D341Med (cell line): ENCODE measurements around the gene SORCS2.

Source experiments
- DNase-seq: peaks from one replicate; pipeline ENCODE4 v3.0.0; 2012; ENCODE audit warnings: low spot score

Gene SORCS2

DNA sequence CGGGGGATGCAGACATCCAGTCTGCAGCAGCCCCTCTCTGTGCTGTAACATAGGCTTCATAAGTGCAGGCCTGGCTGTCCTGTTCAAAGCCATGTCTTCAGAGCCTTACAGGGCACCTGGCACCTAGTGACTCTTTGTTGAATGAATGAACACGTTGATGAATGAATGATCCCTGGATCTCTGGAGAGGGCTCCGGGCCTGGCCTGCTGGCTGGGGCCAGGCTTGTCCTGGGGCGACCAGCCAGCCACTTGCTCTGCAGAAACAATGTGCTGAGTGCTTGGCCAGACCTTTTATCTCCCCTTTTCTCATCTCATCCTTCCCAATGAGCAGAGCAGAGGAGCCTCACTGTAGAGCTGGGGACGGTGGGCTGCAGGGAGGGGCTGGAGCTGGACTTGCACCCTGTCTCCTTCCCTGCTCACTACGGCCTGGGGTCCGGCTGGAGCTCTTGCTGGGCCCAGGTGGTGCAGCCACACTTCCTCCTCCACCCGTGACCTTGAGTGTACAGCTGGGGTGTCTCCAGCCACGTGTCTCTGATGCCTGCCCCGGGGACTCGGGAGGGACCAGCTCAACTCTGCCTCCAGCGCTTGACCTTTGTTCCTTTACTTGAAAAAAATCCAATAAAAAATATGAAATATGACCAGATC is 164.5 kb downstream of the SORCS2 start:
- no peak for DNase-seq

DNA sequence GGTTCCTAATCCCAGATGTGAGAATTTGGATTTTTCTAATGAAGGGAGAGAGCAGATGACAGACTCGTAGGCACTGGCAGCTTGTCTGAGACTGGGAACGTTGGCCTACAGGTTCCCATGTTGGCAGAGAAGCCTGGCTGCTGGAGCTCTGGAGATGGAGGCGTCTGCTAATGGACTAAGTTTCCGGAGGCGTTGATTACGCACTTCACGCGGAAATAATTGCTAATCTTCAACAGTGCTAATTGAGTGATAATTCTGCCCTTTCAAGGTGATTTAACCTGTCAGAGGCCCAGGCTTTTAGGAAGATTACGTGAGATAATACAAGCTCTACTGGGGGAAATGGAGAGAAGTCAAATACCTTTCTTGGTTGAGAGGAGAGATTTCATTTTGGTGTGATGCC is 165.0 kb downstream of the SORCS2 start:
- DNase-seq = peak; percentile 68

DNA sequence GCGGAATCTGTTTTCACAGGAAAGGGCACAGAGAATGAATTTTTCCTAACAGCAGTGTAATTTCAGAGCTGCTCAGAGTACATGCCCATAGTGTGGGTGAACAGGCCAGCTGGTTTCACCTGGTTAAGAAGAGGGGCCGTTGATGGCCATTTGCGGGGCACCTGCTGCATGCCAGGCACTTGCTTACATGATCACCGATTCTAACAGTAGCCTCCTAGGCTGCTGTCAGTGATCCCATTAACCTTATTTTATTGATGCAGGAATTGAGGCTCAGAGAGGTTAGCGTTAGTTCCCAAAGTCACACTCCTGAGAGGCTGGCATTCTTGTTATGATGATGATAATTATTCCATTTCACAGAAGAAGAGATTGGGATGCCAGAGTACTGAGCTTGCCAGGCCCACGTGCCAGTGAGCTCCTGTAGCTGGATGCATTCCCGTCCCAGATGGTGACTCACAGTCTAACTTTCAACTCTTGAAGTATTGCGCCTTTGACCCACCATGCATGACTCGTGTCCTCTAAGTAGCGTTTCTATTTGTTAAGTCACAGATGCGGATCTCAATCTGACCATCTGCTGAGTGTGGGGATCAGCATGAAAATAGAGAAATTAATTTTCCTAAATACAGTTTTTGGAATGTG is 165.9 kb downstream of the SORCS2 start:
- no peak for DNase-seq

DNA sequence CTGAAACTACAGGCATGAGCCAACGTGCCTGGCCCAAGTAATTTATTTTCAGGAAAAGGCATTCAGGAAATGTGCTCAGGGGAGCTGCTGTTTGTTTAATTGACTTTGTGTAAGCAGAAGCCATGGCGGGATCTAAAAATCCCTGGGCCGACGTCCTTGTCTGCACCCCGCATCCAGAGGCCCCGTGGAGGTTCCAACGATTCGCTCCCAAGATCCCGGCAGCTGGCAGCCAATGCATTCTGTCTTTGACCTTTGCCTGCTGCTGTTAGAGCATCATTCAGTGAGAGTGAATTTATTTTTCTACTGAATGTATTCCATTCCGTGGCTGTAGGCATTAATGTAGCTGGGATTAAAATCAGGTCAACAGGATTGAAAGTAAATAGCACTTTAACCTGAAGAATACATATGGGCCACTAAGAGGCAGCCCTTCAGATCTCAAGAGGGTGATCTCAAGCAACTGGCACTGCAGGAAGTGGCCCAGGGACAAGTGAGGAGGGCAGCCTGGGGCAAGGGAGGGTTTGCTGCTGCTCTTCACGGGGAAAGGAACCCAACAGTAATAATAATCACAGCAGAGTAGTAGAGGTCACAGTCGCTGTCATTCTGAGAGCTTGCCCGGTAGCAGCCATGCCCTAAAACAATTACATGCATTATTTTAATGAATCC is 167.2 kb downstream of the SORCS2 start:
- no peak for DNase-seq

DNA sequence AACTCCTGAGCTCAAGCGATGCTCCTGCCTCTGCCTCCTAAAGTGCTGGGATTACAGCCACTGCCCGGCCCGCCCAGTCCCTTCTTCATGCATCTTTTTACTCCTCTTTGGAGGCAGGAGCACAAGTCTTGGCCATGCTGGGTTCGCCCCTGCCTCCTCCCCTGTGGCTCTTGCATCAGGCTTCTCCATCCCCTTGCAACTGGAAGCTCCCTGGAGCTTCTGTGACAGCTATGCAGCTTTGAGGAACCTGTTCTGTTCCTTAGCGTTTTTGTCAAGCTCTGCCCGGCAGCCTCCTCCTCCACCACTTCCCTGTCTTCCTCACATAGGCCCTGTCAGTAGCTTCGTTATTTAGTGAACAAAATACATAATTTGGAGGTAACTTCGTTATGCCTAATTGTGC is 168.5 kb downstream of the SORCS2 start:
- no peak for DNase-seq

DNA sequence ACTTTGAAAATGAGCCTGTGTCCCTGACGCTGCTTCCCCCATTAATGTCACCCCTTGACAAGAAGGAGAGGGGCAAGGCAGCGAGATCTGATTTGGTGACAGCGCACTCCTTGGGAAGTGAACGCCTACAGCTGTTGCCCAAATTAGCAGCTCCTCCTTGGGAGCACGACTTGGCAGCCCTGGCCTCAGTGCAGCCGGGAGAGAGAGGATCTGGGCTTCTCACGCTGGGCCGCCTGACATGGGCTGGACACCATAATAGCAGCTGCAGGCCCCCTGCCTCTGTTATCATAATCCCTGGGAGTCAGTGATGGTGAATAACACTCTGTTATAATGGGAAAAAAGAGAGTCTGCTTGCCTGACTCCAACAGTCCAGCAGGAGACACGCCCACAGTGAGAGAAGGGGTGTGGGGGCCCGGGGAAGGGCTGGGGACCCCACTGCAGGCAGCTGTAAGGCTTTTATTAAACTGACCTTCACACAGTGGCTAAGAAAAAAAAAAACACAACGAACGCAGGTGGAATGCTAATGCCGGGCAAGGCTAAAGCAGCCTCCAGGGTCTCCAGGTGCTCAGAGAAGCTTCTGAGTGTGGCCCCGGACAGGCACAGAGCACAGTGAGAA is 169.1 kb downstream of the SORCS2 start:
- DNase-seq = no peak

DNA sequence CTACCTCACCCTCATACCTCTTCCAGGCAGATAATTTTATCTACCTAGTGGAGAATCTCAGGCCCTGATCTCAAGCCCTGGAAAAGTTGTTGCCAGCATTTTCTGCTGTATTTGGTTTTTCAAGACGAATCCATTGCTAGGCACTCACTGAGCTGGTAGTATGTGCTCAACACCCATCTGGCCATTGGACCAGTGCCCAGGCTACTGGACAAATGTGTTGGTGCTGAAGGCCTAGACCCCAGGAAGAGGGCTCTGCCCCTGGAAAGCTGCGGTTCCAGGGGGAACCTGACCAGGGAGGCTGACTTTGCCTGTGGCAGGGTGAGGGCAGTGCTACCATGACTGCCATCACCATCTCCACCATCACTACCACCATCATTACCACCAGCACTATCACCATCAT is 170.0 kb downstream of the SORCS2 start:
- DNase-seq = no peak

DNA sequence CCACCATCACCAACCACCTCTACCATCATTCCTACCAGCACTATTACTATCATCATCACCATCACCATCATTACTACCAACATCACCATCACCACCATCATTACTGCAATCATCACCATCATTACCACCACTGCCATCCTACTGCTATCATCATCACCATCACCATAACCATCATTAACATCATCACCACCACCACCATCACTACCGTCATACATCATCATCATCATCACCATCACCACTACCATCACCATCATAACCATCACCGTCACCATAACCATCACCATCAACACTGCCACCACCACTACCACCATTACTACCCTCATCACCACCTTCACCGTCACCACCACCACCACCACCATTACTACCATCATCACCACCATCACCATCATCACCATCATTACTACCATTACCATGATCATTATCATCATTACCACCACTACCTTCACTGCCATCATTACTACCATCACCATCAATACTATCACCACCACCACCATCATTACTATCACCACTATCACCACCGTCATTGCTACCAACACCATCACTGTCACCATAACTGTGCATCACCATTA is 170.6 kb downstream of the SORCS2 start:
- no peak for DNase-seq

DNA sequence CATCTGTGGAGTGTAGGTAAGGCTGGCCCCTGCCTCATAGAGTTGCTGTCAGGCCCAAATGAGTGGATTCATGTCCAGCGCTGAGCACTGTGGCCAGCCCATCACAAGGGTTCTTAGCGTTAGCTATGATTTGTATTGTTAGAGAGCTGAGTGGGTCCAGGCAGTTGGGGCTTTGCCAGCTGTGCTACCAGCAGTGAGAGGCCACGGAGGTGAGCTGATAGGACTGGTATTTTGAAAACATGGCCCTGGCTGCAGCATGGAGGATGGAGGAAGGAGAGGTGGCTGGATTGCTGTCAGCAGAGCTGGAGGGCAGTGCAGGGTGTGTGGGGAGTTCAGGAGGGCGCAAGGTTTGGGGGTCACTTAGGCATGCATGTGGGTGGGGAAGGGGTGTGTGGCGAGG is 172.6 kb downstream of the SORCS2 start:
- no peak for DNase-seq

DNA sequence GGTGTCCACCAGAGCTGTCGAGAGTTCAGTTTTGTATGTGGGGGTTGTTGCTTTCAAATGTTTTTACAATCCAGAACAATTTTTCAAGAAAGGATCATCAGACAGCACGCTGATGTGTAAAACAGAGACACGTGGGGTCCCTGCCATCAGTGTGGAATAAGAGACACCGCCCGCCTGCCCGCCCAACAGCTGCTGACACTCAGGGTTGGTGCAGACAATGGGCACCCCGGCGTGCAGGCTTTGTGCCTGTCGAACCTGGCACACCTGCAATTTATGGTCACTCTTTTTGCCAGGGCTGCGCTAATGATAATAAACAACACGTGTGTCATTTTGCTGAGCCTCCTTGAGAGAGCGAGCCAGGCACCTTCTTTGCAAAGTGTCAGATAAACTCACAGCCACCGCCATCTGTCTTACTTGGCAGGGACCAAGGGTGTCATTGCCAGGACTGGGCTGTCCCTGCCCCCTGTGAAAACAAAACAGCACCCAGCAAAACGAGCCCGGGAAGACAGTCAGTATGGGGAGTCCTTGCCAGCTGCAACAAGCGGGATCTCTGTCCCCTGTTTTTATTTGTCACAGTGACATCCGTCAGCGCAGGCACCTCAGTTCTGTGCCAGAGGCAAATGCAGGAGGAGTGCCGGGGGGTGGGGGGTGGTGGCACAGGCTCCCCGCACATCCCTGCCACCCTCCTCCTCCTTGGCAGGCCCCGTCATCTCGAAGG is 173.3 kb downstream of the SORCS2 start:
- DNase-seq = peak; percentile 81

DNA sequence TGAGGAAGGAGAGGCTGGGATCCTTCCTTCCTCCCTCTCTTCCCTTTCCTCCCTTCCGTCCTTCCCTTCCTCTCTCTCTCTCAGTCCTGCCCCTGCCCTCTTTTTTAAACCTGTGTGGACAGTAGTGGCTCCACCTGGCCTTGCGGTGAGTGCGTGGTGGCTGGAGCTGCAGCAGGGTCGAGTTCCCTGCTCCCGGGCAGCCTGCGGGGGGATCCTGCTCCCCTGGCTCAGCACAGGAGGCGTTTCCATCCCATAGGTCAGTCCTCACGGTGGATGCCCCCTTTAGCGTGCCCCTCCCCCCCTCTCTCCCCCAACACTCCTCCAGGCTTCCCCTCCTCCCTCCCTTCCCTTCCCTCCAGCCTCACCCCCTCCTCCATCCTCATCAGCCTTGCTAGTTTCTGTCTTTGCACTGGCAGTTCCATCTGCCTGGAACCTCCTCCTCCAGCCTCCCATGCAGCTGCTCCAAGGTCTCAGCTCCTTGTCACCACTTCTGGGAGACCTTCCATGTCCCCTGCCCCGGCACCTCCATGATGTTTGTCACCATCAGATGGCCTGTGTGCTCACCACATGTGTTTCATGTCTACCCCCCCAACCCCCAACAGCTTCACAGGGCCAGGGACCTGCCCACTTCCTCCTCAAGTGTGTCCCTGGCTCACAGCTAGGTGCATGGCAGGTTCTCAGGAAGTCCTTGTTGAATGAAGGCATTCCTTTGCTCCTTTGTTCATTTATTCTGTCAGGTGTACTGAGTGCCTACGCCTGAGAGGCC is 174.0 kb downstream of the SORCS2 start:
- no peak for DNase-seq

DNA sequence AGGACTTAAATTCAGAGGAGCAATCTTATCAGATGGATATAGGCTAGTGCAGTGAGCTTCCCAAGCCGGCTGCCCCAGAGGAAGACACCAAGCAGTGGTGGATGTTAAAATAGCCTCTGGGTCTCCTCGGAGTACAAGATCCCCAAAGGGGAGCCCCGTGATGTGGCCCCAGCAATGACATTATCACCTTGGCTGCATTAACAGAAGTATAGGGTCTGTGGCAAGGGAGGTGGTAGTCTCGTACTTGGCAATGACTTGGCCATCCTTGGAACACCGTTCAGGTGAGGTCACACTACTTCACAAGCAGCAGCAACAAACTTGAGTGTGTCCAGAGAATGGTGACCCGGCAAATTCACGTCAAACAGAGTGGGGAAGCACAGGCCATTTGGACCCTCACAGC is 174.6 kb downstream of the SORCS2 start:
- DNase-seq = no peak

DNA sequence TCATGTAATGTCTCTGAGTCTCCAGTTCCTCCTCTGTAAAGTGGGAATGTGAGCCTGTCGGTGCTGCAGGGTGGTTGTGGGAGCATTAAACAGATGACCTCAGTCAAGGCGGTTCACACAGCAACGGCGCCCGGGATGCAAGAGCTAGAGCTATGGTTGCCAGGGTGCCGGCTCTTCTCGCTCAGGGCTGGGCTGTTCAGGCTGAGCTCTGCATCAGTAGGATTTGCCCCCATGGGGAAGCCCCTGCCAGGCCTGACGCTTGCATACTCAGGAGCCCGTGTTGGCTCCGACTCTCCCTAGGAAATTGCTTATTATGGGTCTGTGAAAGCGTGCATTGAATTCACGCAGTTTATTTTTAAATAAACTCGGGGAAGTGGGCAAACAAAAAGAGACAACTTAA is 175.1 kb downstream of the SORCS2 start:
- DNase-seq = no peak

DNA sequence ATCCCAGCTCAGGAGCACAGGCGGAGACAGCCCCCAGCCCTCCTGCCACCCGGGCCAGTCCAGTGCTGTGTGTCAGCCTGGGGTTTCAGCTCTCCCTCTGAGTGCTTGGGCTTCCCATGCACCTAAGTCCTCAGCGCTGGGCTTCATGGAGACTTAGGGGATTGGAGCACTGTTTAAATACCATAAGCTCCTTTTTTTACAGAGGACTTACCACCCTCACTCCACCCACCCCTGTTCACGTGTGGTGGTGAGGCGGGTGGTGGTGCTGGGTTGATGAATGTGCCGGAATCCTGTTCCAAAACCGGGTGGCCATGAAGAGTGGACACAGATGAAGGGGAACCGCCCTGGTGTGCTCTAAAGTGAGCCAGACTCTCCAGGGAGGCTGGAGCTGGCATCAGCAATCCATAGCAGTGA is 175.5 kb downstream of the SORCS2 start:
- peak; percentile 60 for DNase-seq

DNA sequence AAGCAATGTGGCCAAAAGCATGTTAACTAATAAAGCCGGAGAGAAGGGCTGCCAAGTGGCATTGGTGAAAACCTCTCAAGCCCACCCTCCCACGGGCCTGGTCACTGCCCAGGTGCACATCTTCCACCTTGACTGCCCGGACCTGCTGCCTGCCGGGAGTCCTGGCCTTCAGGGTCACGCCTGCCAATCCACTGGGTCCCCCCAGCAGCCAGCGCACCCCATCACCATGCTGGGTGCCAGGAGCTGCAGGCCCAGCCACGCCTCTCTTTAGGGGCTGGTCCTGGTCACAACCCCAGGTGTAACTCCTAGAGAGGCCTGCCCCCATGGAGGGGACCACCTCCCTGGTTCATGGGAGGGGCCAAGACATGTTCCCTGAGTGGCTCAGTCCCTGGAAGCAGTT is 176.0 kb downstream of the SORCS2 start:
- DNase-seq = no peak

DNA sequence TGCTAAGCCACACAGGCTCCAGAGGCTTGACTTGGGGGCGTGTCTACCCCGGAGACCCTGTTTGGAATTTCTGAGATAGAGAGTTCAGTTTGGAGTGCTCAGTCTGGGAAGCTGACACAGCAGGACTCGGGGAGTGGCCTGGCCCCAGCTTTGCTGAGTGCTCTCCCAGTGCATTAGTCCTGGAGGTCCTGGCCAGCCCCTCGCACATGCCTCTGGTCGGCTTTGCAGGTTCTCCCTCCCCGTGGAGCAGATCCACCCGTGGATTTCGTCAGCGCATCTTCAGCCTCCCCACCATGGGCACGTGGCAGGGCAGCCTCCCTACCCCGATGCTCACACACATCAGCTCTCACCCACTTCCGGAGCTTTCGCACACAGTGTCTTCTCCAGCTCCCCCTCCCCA is 177.2 kb downstream of the SORCS2 start:
- DNase-seq = no peak

DNA sequence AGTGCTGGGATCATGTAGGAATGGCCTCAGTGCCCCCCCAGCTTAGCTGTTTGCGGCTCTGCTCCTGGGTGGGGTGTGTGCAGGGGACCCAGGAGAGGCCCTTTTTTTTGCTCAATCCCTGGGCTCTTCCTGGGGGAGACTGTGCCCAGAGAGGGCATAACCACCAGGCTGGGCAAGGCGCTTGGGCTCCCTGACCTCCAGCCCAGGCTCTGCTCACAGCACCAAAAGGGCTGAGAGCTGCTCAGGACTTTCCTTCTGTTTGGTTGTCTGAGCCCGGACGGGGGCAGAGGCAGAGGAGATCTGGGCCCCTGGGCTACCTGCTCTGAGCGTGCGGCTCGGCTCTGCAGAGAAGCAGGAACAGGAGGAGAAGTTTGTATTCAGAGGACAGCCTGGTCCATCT is 177.7 kb downstream of the SORCS2 start:
- DNase-seq = no peak

DNA sequence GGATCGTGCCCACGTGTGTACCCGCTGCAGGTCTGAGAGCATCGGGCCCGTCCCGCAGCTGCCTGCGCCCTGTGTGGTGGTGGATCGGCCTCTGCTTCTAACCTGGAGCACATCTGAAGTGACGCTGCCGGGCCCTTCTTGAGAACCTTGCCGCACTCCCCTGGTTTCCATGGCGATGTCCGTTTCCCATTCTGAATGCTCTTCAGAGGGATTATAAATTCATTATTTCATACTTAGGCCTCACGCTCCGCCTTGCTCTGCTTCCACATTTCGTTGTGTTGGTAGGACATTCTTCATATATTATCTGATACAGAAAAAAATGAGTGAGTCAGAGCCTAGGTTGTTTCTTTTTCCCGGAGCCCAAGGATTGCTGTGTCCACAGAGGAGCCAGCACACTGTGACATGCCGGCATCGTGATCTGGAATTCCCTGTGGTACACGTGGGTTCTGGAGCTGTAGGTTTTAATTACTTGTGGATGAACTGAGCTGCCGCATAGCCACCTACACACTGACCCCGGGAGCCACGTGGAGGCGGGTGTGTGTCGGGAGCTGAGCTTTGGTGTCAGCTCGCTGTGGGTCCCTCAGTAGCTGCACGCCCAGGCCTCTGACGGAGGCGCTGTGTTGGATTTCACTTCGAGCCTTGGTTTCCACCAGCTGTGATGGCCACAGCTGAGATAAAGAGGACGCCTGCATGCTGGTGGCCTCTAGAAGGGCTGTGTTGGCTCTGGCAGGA is 179.0 kb downstream of the SORCS2 start:
- no peak for DNase-seq

DNA sequence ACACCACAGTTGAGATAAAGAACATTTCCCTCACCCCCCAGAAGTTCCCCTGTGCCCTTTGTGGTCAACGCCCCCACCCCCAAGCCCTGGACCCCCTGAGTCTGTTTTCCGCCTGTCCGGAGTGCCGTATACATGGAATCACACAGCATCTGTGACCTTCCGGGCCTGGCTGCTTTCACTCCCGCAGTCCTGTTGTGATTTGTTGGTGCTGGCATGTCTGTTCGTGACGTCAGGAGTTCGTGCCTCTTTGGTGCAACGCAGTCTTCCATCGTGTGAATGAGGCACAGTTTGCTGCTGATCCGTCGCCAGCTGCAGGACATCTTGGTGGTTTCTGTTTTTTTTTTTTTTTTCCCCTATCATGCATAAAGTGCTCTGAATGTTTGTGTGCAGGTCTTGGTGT is 180.3 kb downstream of the SORCS2 start:
- no peak for DNase-seq

DNA sequence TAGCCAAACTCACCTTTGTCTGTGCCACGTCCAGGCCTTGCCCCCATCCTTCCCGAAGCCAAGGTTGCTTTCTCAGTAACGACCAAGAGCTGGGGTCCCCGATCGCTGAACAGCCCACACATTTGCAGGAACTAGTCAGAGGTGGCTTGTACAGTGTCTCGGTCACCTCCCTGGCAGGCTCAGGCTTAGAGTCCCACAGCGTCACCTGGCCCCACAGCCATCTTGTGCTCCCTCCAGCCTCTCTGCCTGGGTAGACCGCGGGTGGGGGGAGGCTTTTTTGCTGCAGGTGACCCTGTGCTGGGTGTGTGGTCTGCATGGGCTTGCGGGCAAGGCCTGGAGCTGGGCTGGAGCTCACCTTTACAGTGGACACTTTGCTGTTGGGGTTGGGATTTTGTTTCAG is 182.2 kb downstream of the SORCS2 start:
- DNase-seq = no peak

DNA sequence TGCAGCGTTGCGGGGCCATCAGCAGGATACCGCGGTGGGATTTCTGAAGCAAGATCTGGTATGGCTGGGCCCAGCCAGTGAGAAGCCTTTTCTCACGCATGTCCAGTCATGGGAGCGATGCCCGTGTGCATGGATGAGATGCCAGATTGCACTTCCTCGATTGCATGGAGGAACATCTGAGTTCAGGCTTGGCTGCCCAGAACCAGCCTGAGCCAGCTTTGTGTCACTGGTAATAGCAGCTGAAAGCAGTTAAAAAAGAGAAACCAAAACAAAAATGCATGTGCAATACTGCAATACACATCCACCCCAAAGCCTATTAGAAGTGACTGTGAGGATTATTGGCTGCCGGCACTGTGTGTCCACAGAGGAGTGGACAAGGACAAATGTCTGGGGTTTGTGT is 183.1 kb downstream of the SORCS2 start:
- no peak for DNase-seq
